CD14-positive monocyte (primary cell): ENCODE data around the gene FOXJ3. TPM values are rescaled to one million over a fixed set of nuclear protein-coding genes. Genes with fewer than 3 reads are reported as not detected.

Experiments
- DNase-seq, 3 donors: peaks; one replicate each; pipeline ENCODE4 v3.0.0-alpha.2; 2011 to 2022
- H2AFZ ChIP-seq: 2 replicates; pipeline ENCODE4 v1.6.0; 2012; ENCODE audit warnings: mild to moderate bottlenecking, low read depth, low read length, inconsistent platforms; ENCODE audit not compliant: insufficient read depth, poor library complexity, severe bottlenecking
- H3K27ac ChIP-seq, 2 donors: 1 replicate in 1 of 2; 2 replicates in 1 of 2; pipeline ENCODE4 v1.5.1; 2012 to 2013; ENCODE audit warnings: low read length in 2 of 2, control low read depth in 1 of 2, inconsistent platforms in 1 of 2, low read depth in 1 of 2, mild to moderate bottlenecking in 1 of 2
- H3K27me3 ChIP-seq, 2 donors: one replicate each; pipeline versions ENCODE4 v1.6.0 to v1.6.1; 2011 to 2013; ENCODE audit warnings: low read length in 2 of 2; ENCODE audit not compliant: control insufficient read depth in 2 of 2, insufficient read depth in 2 of 2
- H3K36me3 ChIP-seq, 2 donors: replicated peaks in 1 of 2; 1 replicate in 1 of 2; 2 replicates in 1 of 2; pipeline versions ENCODE4 v1.5.1 to v1.6.1; 2012 to 2013; ENCODE audit warnings: low read length in 2 of 2, control low read depth in 1 of 2, inconsistent platforms in 1 of 2, mild to moderate bottlenecking in 1 of 2; ENCODE audit not compliant: insufficient read depth in 2 of 2, control insufficient read depth in 1 of 2
- H3K4me1 ChIP-seq, 2 donors: 1 replicate in 1 of 2; 2 replicates in 1 of 2; pipeline versions ENCODE4 v1.5.1 to v1.6.1; 2012 to 2013; ENCODE audit warnings: low read length in 2 of 2, control low read depth in 1 of 2, inconsistent platforms in 1 of 2, mild to moderate bottlenecking in 1 of 2, moderate library complexity in 1 of 2; ENCODE audit not compliant: insufficient read depth in 2 of 2, control insufficient read depth in 1 of 2
- H3K4me2 ChIP-seq: replicated peaks from 2 replicates; pipeline ENCODE3; 2012; ENCODE audit warnings: low read length, moderate library complexity, mild to moderate bottlenecking; ENCODE audit not compliant: poor library complexity, severe bottlenecking; ENCODE audit errors: extremely low read depth
- H3K4me3 ChIP-seq, 3 experiments: fragments of 200-600 bp in 1 of 3; sonication (generic) in 1 of 3; replicated peaks in 1 of 3; 1 replicate in 2 of 3; 2 replicates in 1 of 3; pipeline ENCODE4 v1.5.1; 2011 to 2013; ENCODE audit warnings: low read length in 3 of 3, mild to moderate bottlenecking in 3 of 3, control low read depth in 2 of 3, low read depth in 2 of 3, inconsistent platforms in 1 of 3, moderate library complexity in 1 of 3
- H3K79me2 ChIP-seq: 2 replicates; pipeline ENCODE4 v1.6.0; 2012; ENCODE audit warnings: mild to moderate bottlenecking, control low read depth, inconsistent platforms, low read length, moderate library complexity; ENCODE audit not compliant: insufficient read depth
- H3K9ac ChIP-seq: 2 replicates; pipeline ENCODE4 v1.6.0; 2017; ENCODE audit warnings: low read length, mild to moderate bottlenecking; ENCODE audit not compliant: insufficient read depth, poor library complexity, severe bottlenecking
- H3K9me3 ChIP-seq, 2 donors: replicated peaks in 1 of 2; 1 replicate in 1 of 2; 2 replicates in 1 of 2; pipeline versions ENCODE4 v1.5.1 to v1.6.1; 2012 to 2013; ENCODE audit warnings: low read length in 2 of 2, control low read depth in 1 of 2; ENCODE audit not compliant: control insufficient read depth in 1 of 2, insufficient read depth in 1 of 2
- H4K20me1 ChIP-seq: 2 replicates; pipeline ENCODE4 v1.6.0; 2012; ENCODE audit warnings: mild to moderate bottlenecking, low read length, control low read depth, moderate library complexity; ENCODE audit not compliant: insufficient read depth
- H3K27ac Mint-ChIP-seq, 7 donors: one replicate each; pipeline ENCODE4 v1.8.0; 2020; ENCODE audit warnings: mild to moderate bottlenecking in 7 of 7, mixed read lengths in 7 of 7, moderate library complexity in 6 of 7, inconsistent platforms in 2 of 7
- H3K27me3 Mint-ChIP-seq, 3 donors: one replicate each; pipeline ENCODE4 v1.8.0; 2021 to 2022; ENCODE audit warnings: low read depth in 3 of 3, mild to moderate bottlenecking in 3 of 3, mixed read lengths in 3 of 3, moderate library complexity in 3 of 3, inconsistent platforms in 1 of 3
- H3K36me3 Mint-ChIP-seq, 2 donors: one replicate each; pipeline ENCODE4 v1.8.0; 2020; ENCODE audit warnings: mixed read lengths in 2 of 2, inconsistent platforms in 1 of 2, mild to moderate bottlenecking in 1 of 2
- H3K4me1 Mint-ChIP-seq: one replicate; pipeline ENCODE4 v1.8.0; 2020; ENCODE audit warnings: mild to moderate bottlenecking, mixed read lengths
- H3K4me3 Mint-ChIP-seq, 2 donors: one replicate each; pipeline ENCODE4 v1.8.0; 2020; ENCODE audit warnings: mild to moderate bottlenecking in 2 of 2, mixed read lengths in 2 of 2, moderate library complexity in 1 of 2
- H3K9me3 Mint-ChIP-seq, 7 donors: one replicate each; pipeline ENCODE4 v1.8.0; 2020 to 2022; ENCODE audit warnings: mixed read lengths in 7 of 7, mild to moderate bottlenecking in 6 of 7, moderate library complexity in 6 of 7, inconsistent platforms in 2 of 7
- CTCF ChIP-seq: fragments of 200-600 bp; IDR thresholded peaks from one replicate; pipeline ENCODE4 v1.8.0; 2022; ENCODE audit warnings: antibody characterized with exemption, mild to moderate bottlenecking
- WGBS: methylation state at CpG from one replicate; pipeline ENCODE4 v1.1.5; 2013; ENCODE audit warnings: missing lambda C conversion rate; ENCODE audit not compliant: insufficient coverage; 5-methylcytosine and 5-hydroxymethylcytosine counted together
- intact Hi-C, 2 donors: fragments of 100-400 bp; cut with micrococcal nuclease; formaldehyde crosslinking; loops; one replicate each; pipeline versions ENCODE4 v1.15.0 to v1.15.1; 2023
- polyA plus RNA-seq, 3 donors: library from polyadenylated mRNA; depleted of rRNA in 1 of 3; unstranded in 2 of 3; stranded (reverse) in 1 of 3; fragments of 300-500 nt in 2 of 3; fragments of >200 nt in 1 of 3; fragmentation: Illumina TruSeq in 2 of 3; gene quantifications; 1 replicate in 2 of 3; 2 replicates in 1 of 3; pipeline ENCODE4 v1.2.3, GENCODE V29; 2012 to 2021

The FOXJ3 gene
- polyA plus RNA-seq, 3 donors = 10.2 to 18.5 (median 18.4) TPM

GRCh38 chr1:42162181-42162580 is 172.9 kb downstream of the FOXJ3 start:
- no peaks in the 10 kb centered on the region for H3K36me3 ChIP-seq
- no peak overlapping the region for H3K4me3 ChIP-seq
- H3K4me1 ChIP-seq = peaks cover 0 to 8% of the 10 kb centered on the region in 2 donors
- no peak overlapping the region for H3K27ac ChIP-seq
- H3K9me3 ChIP-seq = no peaks in the 10 kb centered on the region
- TF ChIP-seq CTCF = no peak
- H3K79me2 ChIP-seq = no peaks in the 10 kb centered on the region
- H3K27me3 ChIP-seq = no peaks in the 10 kb centered on the region
- peaks cover 7 to 10% (median 9%) of the 10 kb centered on the region in 3 donors for H3K27me3 Mint-ChIP-seq
- peaks cover 11% of the 10 kb centered on the region for H3K4me1 Mint-ChIP-seq
- no peak for DNase-seq
- H3K27ac Mint-ChIP-seq = no peak overlapping the region
- H3K4me3 Mint-ChIP-seq = no peak overlapping the region
- WGBS = 48% methylated on average over 3 of the region's 5 CpGs
- H3K36me3 Mint-ChIP-seq = no peaks in the 10 kb centered on the region
- H3K9ac ChIP-seq = no peak overlapping the region
- H4K20me1 ChIP-seq = no peaks in the 10 kb centered on the region
- H2AFZ ChIP-seq = no peak overlapping the region
- H3K4me2 ChIP-seq = no peak overlapping the region
- intact Hi-C loops = no loop called here
- peaks cover 0 to 13% (median 8%) of the 10 kb centered on the region in 7 donors for H3K9me3 Mint-ChIP-seq

GRCh38 chr1:42158189-42158588 is 176.8 kb downstream of the FOXJ3 start:
- Mint-ChIP-seq H3K4me1 (peaks cover 11% of the 10 kb centered on the region), H3K9me3 (peaks cover 0 to 13% (median 6%) of the 10 kb centered on the region in 7 donors), H3K36me3 (no peaks in the 10 kb centered on the region), H3K4me3 (no peak overlapping the region), H3K27ac (no peak overlapping the region), H3K27me3 (peaks cover 5 to 7% (median 6%) of the 10 kb centered on the region in 3 donors)
- Histone ChIP-seq H3K36me3 (no peaks in the 10 kb centered on the region), H3K79me2 (no peaks in the 10 kb centered on the region), H3K27me3 (no peaks in the 10 kb centered on the region), H3K9me3 (no peaks in the 10 kb centered on the region), H3K4me3 (no peak overlapping the region), H3K9ac (no peak overlapping the region), H3K4me2 (no peak overlapping the region), H3K4me1 (peaks cover 0 to 8% of the 10 kb centered on the region in 2 donors), H4K20me1 (no peaks in the 10 kb centered on the region), H3K27ac (no peak overlapping the region), H2AFZ (no peak overlapping the region)
- DNase-seq = no peak
- TF ChIP-seq CTCF = no peak
- intact Hi-C loops = no loop called here
- no CpG with 5 or more reads among the region's 2 CpGs for WGBS
